Neural cell (in vitro differentiated cells): ENCODE measurements around the gene TBC1D8B. TPM values are rescaled to one million over a fixed set of nuclear protein-coding genes. Genes with fewer than 3 reads are reported as not detected.

Experiments used
- H2AFZ ChIP-seq: fragments of 200-600, 300-800 bp; sonication (generic), shearing (Covaris generic); 2 replicates; pipeline ENCODE4 v1.6.0; 2014; ENCODE audit warnings: low read depth, mild to moderate bottlenecking, antibody characterized with exemption, low read length, moderate library complexity
- H3F3A ChIP-seq: fragments of 200-600 bp; shearing (Covaris generic); 2 replicates; pipeline ENCODE4 v1.6.1; 2016; ENCODE audit warnings: mild to moderate bottlenecking, moderate library complexity, mixed read lengths, antibody characterized with exemption, low read length; ENCODE audit not compliant: insufficient read depth, poor library complexity, severe bottlenecking
- H3K27ac ChIP-seq: fragments of 200-600, 300-800 bp; sonication (generic), shearing (Covaris generic); 2 replicates; pipeline ENCODE4 v1.5.1; 2014; ENCODE audit warnings: mild to moderate bottlenecking, low read length, moderate library complexity
- H3K27me3 ChIP-seq: fragments of 300-800, 200-600 bp; sonication (generic), shearing (Covaris generic); 2 replicates; pipeline ENCODE4 v1.6.0; 2014; ENCODE audit warnings: mild to moderate bottlenecking, low read depth, low read length, moderate library complexity; ENCODE audit not compliant: insufficient read depth
- H3K36me3 ChIP-seq: fragments of 300-800, 200-600 bp; sonication (generic), shearing (Covaris generic); 2 replicates; pipeline ENCODE4 v1.5.1; 2014; ENCODE audit warnings: mild to moderate bottlenecking, antibody characterized with exemption, low read length, moderate library complexity; ENCODE audit not compliant: insufficient read depth
- H3K4me2 ChIP-seq: fragments of 300-800, 200-600 bp; sonication (generic), shearing (Covaris generic); 2 replicates; pipeline ENCODE4 v1.6.0; 2014; ENCODE audit warnings: mild to moderate bottlenecking, low read length
- H3K4me3 ChIP-seq: fragments of 300-800, 200-600 bp; sonication (generic), shearing (Covaris generic); 2 replicates; pipeline ENCODE4 v1.5.1; 2014; ENCODE audit warnings: mild to moderate bottlenecking, low read length, moderate library complexity
- H3K79me2 ChIP-seq: fragments of 200-600 bp; shearing (Covaris generic); replicated peaks from 2 replicates; pipeline ENCODE4 v1.6.0; 2014; ENCODE audit warnings: mild to moderate bottlenecking, low read length, moderate library complexity; ENCODE audit not compliant: insufficient read depth
- H3K9ac ChIP-seq: fragments of 300-800, 200-600 bp; sonication (generic), shearing (Covaris generic); 2 replicates; pipeline ENCODE4 v1.6.1; 2016; ENCODE audit warnings: mild to moderate bottlenecking, low read length, mixed read lengths
- H3K9me2 ChIP-seq: fragments of 200-600 bp; shearing (Covaris generic); 2 replicates; pipeline ENCODE4 v1.6.1; 2016; ENCODE audit warnings: mild to moderate bottlenecking, low read length, mixed read lengths; ENCODE audit not compliant: insufficient read depth
- H3K9me3 ChIP-seq: fragments of 200-600, 300-800 bp; sonication (generic), shearing (Covaris generic); 2 replicates; pipeline ENCODE4 v1.6.1; 2016; ENCODE audit warnings: mild to moderate bottlenecking, mixed run types, low read length, moderate library complexity, mixed read lengths
- H4K20me1 ChIP-seq: fragments of 200-600 bp; shearing (Covaris generic); 2 replicates; pipeline ENCODE4 v1.6.1; 2016; ENCODE audit warnings: mild to moderate bottlenecking, mixed run types; ENCODE audit not compliant: insufficient read depth
- EP300 ChIP-seq: fragments of 450-650 bp; conservative IDR thresholded peaks from 2 replicates; pipeline ENCODE4 v1.6.1; 2014; ENCODE audit warnings: antibody characterized with exemption, mild to moderate bottlenecking, moderate library complexity; ENCODE audit not compliant: poor library complexity, severe bottlenecking
- EZH2 ChIP-seq: fragments of 200-600, 300-800 bp; shearing (Covaris generic), sonication (generic); IDR thresholded peaks from 2 replicates; pipeline ENCODE4 v1.6.1; 2014; ENCODE audit warnings: antibody characterized with exemption, low read length, borderline replicate concordance, mild to moderate bottlenecking; ENCODE audit not compliant: insufficient read depth, poor library complexity, severe bottlenecking
- MXI1 ChIP-seq: fragments of 450-650 bp; conservative IDR thresholded peaks from 2 replicates; pipeline ENCODE4 v1.6.1; 2014; ENCODE audit warnings: antibody characterized with exemption, mild to moderate bottlenecking; ENCODE audit not compliant: poor library complexity, severe bottlenecking
- POLR2AphosphoS5 ChIP-seq: IDR thresholded peaks from 2 replicates; pipeline ENCODE4 v1.6.1; 2012
- RAD21 ChIP-seq: fragments of 450-650 bp; conservative IDR thresholded peaks from 2 replicates; pipeline ENCODE4 v1.6.1; 2014; ENCODE audit warnings: antibody characterized with exemption, mild to moderate bottlenecking, moderate library complexity
- SMC3 ChIP-seq: fragments of 450-650 bp; conservative IDR thresholded peaks from 2 replicates; pipeline ENCODE4 v1.6.1; 2014; ENCODE audit warnings: antibody characterized with exemption, mild to moderate bottlenecking, moderate library complexity; ENCODE audit not compliant: poor library complexity
- TAF1 ChIP-seq: IDR thresholded peaks from 2 replicates; pipeline ENCODE4 v1.6.1; 2012; ENCODE audit warnings: low read depth
- polyA plus RNA-seq: library from polyadenylated mRNA; depleted of rRNA; stranded (reverse); fragments of >200 nt; gene quantifications from 2 replicates; pipeline ENCODE4 v1.2.3, GENCODE V29; 2014
- TF ChIP-seq, protein P1 (sequence below): IDR thresholded peaks from 2 replicates; pipeline ENCODE4 v1.6.1; 2012; ENCODE audit warnings: borderline replicate concordance
- TF ChIP-seq, protein P2 (sequence below): fragments of 450-650 bp; IDR thresholded peaks from 2 replicates; pipeline ENCODE4 v1.5.1; 2014; ENCODE audit warnings: antibody characterized with exemption, mild to moderate bottlenecking, moderate library complexity; ENCODE audit not compliant: poor library complexity, severe bottlenecking

Gene TBC1D8B
- polyA plus RNA-seq, 1 donor from 2014 or later, result 0.14 TPM

DNA sequence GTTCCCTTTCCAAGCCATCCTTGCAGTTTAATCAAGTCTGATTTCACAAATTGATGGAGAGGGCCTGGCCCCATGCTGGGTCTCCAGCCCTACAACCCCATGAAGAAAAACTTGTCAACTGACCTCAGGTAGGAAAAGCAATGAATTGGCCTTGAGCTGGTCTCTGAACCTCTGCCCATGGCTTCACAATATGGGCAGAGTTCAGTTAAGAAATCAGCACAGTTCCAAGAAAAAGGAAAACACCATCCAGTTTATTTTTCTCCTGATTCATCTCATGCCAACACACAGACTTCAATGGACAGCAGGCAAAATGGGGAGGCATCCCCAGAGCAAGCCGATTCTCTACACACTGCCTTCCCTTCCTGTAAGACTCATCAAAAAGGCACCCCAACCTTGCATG, 97.4 kb downstream of the TBC1D8B start:
- Histone ChIP-seq H3K9me2 (no peaks in the 10 kb centered on the region), H3K79me2 (no peaks in the 10 kb centered on the region), H4K20me1 (no peaks in the 10 kb centered on the region), H3K27ac (no peak overlapping the region), H3K36me3 (no peaks in the 10 kb centered on the region), H3K4me2 (no peak overlapping the region), H3K4me3 (no peak overlapping the region), H3K9me3 (no peaks in the 10 kb centered on the region), H3K27me3 (no peaks in the 10 kb centered on the region), H3F3A (no peaks in the 10 kb centered on the region), H3K9ac (no peak overlapping the region), H2AFZ (no peak overlapping the region)
- TF ChIP-seq TAF1 (no peak), RAD21 (no peak), EZH2 (no peak), EP300 (no peak), POLR2AphosphoS5 (no peak), MXI1 (no peak), SMC3 (no peak)
- TF ChIP-seq, protein P1, sequence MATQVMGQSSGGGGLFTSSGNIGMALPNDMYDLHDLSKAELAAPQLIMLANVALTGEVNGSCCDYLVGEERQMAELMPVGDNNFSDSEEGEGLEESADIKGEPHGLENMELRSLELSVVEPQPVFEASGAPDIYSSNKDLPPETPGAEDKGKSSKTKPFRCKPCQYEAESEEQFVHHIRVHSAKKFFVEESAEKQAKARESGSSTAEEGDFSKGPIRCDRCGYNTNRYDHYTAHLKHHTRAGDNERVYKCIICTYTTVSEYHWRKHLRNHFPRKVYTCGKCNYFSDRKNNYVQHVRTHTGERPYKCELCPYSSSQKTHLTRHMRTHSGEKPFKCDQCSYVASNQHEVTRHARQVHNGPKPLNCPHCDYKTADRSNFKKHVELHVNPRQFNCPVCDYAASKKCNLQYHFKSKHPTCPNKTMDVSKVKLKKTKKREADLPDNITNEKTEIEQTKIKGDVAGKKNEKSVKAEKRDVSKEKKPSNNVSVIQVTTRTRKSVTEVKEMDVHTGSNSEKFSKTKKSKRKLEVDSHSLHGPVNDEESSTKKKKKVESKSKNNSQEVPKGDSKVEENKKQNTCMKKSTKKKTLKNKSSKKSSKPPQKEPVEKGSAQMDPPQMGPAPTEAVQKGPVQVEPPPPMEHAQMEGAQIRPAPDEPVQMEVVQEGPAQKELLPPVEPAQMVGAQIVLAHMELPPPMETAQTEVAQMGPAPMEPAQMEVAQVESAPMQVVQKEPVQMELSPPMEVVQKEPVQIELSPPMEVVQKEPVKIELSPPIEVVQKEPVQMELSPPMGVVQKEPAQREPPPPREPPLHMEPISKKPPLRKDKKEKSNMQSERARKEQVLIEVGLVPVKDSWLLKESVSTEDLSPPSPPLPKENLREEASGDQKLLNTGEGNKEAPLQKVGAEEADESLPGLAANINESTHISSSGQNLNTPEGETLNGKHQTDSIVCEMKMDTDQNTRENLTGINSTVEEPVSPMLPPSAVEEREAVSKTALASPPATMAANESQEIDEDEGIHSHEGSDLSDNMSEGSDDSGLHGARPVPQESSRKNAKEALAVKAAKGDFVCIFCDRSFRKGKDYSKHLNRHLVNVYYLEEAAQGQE, result no peak
- TF ChIP-seq, protein P2, sequence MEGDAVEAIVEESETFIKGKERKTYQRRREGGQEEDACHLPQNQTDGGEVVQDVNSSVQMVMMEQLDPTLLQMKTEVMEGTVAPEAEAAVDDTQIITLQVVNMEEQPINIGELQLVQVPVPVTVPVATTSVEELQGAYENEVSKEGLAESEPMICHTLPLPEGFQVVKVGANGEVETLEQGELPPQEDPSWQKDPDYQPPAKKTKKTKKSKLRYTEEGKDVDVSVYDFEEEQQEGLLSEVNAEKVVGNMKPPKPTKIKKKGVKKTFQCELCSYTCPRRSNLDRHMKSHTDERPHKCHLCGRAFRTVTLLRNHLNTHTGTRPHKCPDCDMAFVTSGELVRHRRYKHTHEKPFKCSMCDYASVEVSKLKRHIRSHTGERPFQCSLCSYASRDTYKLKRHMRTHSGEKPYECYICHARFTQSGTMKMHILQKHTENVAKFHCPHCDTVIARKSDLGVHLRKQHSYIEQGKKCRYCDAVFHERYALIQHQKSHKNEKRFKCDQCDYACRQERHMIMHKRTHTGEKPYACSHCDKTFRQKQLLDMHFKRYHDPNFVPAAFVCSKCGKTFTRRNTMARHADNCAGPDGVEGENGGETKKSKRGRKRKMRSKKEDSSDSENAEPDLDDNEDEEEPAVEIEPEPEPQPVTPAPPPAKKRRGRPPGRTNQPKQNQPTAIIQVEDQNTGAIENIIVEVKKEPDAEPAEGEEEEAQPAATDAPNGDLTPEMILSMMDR, result no peak

DNA sequence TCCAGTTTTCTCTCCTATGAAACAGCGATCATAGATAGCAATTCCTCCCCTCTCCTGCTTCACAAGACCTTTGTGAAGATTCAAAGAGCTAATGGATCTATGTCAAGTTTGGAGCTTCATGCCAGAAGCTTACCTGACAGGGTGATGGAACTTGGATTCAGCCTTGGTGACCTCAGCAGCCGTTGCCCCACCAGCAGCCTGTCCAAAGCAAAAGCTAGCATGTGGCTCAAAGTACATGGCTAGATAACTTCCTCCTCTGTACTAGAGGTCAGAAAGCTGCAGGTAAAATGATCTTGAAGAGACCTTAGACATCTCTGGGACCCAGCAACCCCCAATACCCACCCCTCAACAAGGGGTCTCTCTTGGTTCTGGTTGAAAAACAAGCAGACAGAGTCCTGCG, 98.9 kb downstream of the TBC1D8B start:
- TF ChIP-seq SMC3 (no peak), POLR2AphosphoS5 (no peak), EZH2 (no peak), EP300 (no peak)
- H3K27me3 ChIP-seq, result no peaks in the 10 kb centered on the region
- no peaks in the 10 kb centered on the region for H3K9me3 ChIP-seq
- H3K9ac ChIP-seq, result no peak overlapping the region
- no peaks in the 10 kb centered on the region for H3K9me2 ChIP-seq
- no peaks in the 10 kb centered on the region for H3K36me3 ChIP-seq
- no peaks in the 10 kb centered on the region for H3K79me2 ChIP-seq
- no peaks in the 10 kb centered on the region for H4K20me1 ChIP-seq
- H2AFZ ChIP-seq, result no peak overlapping the region
- no peak overlapping the region for H3K4me3 ChIP-seq
- H3K4me2 ChIP-seq, result no peak overlapping the region
- H3F3A ChIP-seq, result no peaks in the 10 kb centered on the region
- H3K27ac ChIP-seq, result no peak overlapping the region
